HFFc6 (cell line): ENCODE data around the gene GLCCI1. TPM values are rescaled to one million over a fixed set of nuclear protein-coding genes. Genes with fewer than 3 reads are reported as not detected.

ENCODE experiments used
- DNase-seq: peaks from one replicate; pipeline ENCODE4 v3.0.0-alpha.2; 2018
- H3K27ac Mint-ChIP-seq: 2 replicates; pipeline ENCODE4 v1.8.0; 2020; ENCODE audit warnings: mild to moderate bottlenecking, mixed read lengths
- H3K27me3 Mint-ChIP-seq: 2 replicates; pipeline ENCODE4 v1.8.0; 2021; ENCODE audit warnings: mild to moderate bottlenecking, moderate library complexity, mixed read lengths; ENCODE audit not compliant: insufficient read depth
- H3K36me3 Mint-ChIP-seq: 2 replicates; pipeline ENCODE4 v1.8.0; 2021; ENCODE audit warnings: low read depth, mixed read lengths
- H3K4me1 Mint-ChIP-seq: 2 replicates; pipeline ENCODE4 v1.8.0; 2020; ENCODE audit warnings: low read depth, mixed read lengths
- H3K4me3 Mint-ChIP-seq: 2 replicates; pipeline ENCODE4 v1.8.0; 2020; ENCODE audit warnings: mild to moderate bottlenecking, moderate library complexity, mixed read lengths
- H3K9me3 Mint-ChIP-seq: 2 replicates; pipeline ENCODE4 v1.8.0; 2020; ENCODE audit warnings: mild to moderate bottlenecking, mixed read lengths
- CTCF ChIP-seq: fragments of 200-600 bp; sonication (generic); IDR thresholded peaks from 2 replicates; pipeline ENCODE4 v1.5.0; 2021; ENCODE audit warnings: antibody characterized with exemption, mild to moderate bottlenecking
- total RNA-seq, 6 experiments: library from RNA; stranded (reverse); fragmentation: NEBNext Ultra II Directional; extraction: Animal tissue kit (Norgen Biotek cat#: 25700); gene quantifications; 2 replicates in 1 of 6; 3 replicates in 5 of 6; pipeline ENCODE4 v1.2.3, GENCODE V29; 2021

GLCCI1 gene
- total RNA-seq, 6 experiments from 2014 or later = 15.0 to 17.7 (median 16.2) TPM

- H3K4me1 Mint-ChIP-seq = peaks cover 42% of the 10 kb centered on the region
- H3K27me3 Mint-ChIP-seq = peaks cover under 1% of the 10 kb centered on the region; the same call in 1 of the 2 replicates
- no peak for DNase-seq
- H3K36me3 Mint-ChIP-seq = no peaks in the 10 kb centered on the region
- no peaks in the 10 kb centered on the region for H3K9me3 Mint-ChIP-seq
- TF ChIP-seq CTCF = no peak
- no peak overlapping the region for H3K27ac Mint-ChIP-seq
- no peak overlapping the region for H3K4me3 Mint-ChIP-seq
These were observed 8.5 kb upstream of the GLCCI1 start for GRCh38 chr7:7959979-7960670.

GRCh38 chr7:7962851-7963250 is 5.7 kb upstream of the GLCCI1 start:
- H3K27me3 Mint-ChIP-seq = peaks cover 1% of the 10 kb centered on the region; the same call in 1 of the 2 replicates
- no peak overlapping the region for H3K4me3 Mint-ChIP-seq
- H3K4me1 Mint-ChIP-seq = peaks cover 22% of the 10 kb centered on the region

GRCh38 chr7:7964250-7964649 is 4.3 kb upstream of the GLCCI1 start:
- Mint-ChIP-seq H3K9me3 (no peaks in the 10 kb centered on the region), H3K27ac (no peak overlapping the region), H3K27me3 (peaks cover 1% of the 10 kb centered on the region; the same call in 1 of the 2 replicates), H3K36me3 (no peaks in the 10 kb centered on the region), H3K4me1 (peaks cover 22% of the 10 kb centered on the region), H3K4me3 (no peak overlapping the region)
- no peak for DNase-seq
- TF ChIP-seq CTCF = no peak

More at GRCh38 chr7:7962851-7963250, 5.7 kb upstream of the GLCCI1 start:
- Mint-ChIP-seq H3K36me3 (no peaks in the 10 kb centered on the region), H3K9me3 (no peaks in the 10 kb centered on the region), H3K27ac (no peak overlapping the region)
- DNase-seq = peak; percentile 80
- no peak for TF ChIP-seq CTCF

- Mint-ChIP-seq H3K27ac (no peak overlapping the region), H3K4me3 (no peak overlapping the region), H3K9me3 (no peaks in the 10 kb centered on the region), H3K36me3 (no peaks in the 10 kb centered on the region), H3K27me3 (peaks cover 1% of the 10 kb centered on the region; the same call in 1 of the 2 replicates), H3K4me1 (peaks cover 22% of the 10 kb centered on the region)
- no peak for TF ChIP-seq CTCF
- no peak for DNase-seq
These were observed 3.9 kb upstream of the GLCCI1 start for GRCh38 chr7:7964691-7965090.

GRCh38 chr7:7965301-7965700 is 3.3 kb upstream of the GLCCI1 start:
- Mint-ChIP-seq H3K36me3 (no peaks in the 10 kb centered on the region), H3K4me1 (peaks cover 22% of the 10 kb centered on the region), H3K27me3 (peaks cover 1% of the 10 kb centered on the region; the same call in 1 of the 2 replicates), H3K27ac (no peak overlapping the region), H3K4me3 (no peak overlapping the region), H3K9me3 (no peaks in the 10 kb centered on the region)
- no peak for DNase-seq
- no peak for TF ChIP-seq CTCF
